T-helper 22 cell (primary cell): ENCODE results near the gene FZD10.

ENCODE experiments used
- DNase-seq: peaks from one replicate; pipeline ENCODE4 v3.0.0-alpha.2; 2020; ENCODE audit warnings: low read depth

The FZD10 gene

GRCh38 chr12:130132831-130133511 lies 29.3 kb upstream of the FZD10 start:
- DNase-seq = no peak

- DNase-seq = no peak
Observed at GRCh38 chr12:130133851-130134562, 28.3 kb upstream of the FZD10 start.

- no peak for DNase-seq
Observed at GRCh38 chr12:130134563-130134915, 27.7 kb upstream of the FZD10 start.

- DNase-seq = no peak
Observed at GRCh38 chr12:130136509-130137039, 25.7 kb upstream of the FZD10 start.

- no peak for DNase-seq
Observed at GRCh38 chr12:130137040-130138018, 24.9 kb upstream of the FZD10 start.

GRCh38 chr12:130138478-130138877 lies 23.8 kb upstream of the FZD10 start:
- DNase-seq = no peak

- no peak for DNase-seq
Observed at GRCh38 chr12:130139567-130140421, 22.5 kb upstream of the FZD10 start.

- no peak for DNase-seq
Observed at GRCh38 chr12:130141105-130141504, 21.2 kb upstream of the FZD10 start.

- no peak for DNase-seq
Observed at GRCh38 chr12:130141901-130142683, 20.2 kb upstream of the FZD10 start.

GRCh38 chr12:130142736-130143135 lies 19.5 kb upstream of the FZD10 start:
- no peak for DNase-seq

GRCh38 chr12:130143136-130143535 lies 19.1 kb upstream of the FZD10 start:
- DNase-seq = no peak

- DNase-seq = no peak
Observed at GRCh38 chr12:130144256-130144655, 18.0 kb upstream of the FZD10 start.

GRCh38 chr12:130145731-130146130 lies 16.5 kb upstream of the FZD10 start:
- no peak for DNase-seq

GRCh38 chr12:130146176-130146931 lies 15.9 kb upstream of the FZD10 start:
- DNase-seq = no peak

GRCh38 chr12:130147875-130148596 lies 14.2 kb upstream of the FZD10 start:
- no peak for DNase-seq

GRCh38 chr12:130151846-130152245 lies 10.4 kb upstream of the FZD10 start:
- no peak for DNase-seq

GRCh38 chr12:130152386-130152785 lies 9.9 kb upstream of the FZD10 start:
- DNase-seq = no peak

- no peak for DNase-seq
Observed at GRCh38 chr12:130153803-130154202, 8.5 kb upstream of the FZD10 start.
